WTC11 (cell line): ENCODE measurements around the gene ARAP1.

Experiments used
- CTCF ChIP-seq: fragments of 200-600 bp; IDR thresholded peaks from 2 replicates; pipeline ENCODE4 v1.8.0; 2022; ENCODE audit warnings: antibody characterized with exemption
- ZNF671 ChIP-seq: fragments of 250-450 bp; sonication (Bioruptor Pico); IDR thresholded peaks from 2 replicates; pipeline ENCODE4 v1.8.0; 2021; ENCODE audit warnings: mild to moderate bottlenecking

DNA sequence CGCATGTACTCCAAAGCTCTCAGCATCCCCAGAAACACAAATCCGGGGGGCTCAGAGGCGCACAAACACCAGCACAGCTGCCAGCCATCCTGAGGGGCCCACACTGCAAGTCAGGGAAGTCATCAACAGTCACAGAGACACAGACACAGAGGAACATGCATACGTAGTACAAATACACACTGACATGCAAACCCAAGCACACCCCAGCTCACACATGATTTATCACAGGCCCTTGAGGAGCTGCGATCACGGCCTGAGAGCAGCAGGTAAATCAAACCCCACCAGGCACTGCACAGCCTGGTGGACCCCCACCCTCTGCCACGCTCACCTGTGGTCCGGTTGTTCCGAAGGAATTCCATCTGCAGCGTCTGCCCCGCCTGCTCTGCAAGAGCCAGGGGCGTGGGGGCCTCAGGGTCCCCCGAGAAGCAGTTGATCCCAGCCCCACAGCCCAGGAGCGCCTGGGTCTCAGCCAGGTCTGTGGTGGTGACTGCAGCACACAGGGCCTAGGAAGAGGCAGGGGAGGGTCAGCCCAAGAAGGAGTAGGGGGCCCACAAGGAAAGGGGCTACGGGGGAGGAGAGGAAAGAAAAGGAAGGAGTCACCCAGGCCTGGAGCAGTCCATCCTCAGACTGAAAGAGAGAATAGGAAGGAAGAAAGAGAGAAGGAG, 49.5 kb downstream of the ARAP1 start:
- TF ChIP-seq CTCF, result no peak
- no peak for TF ChIP-seq ZNF671 (CRISPR knock-in tag)
